PFSK-1 (cell line): ENCODE results near the gene KCNJ16.
A peak's percentile ranks its signal among the peaks of the same experiment; 100 is the strongest.

Experiments
- FOXP2 ChIP-seq: optimal IDR thresholded peaks from 2 replicates; pipeline ENCODE3; 2011; ENCODE audit warnings: borderline replicate concordance, control low read depth, inconsistent platforms; ENCODE audit not compliant: insufficient read depth; ENCODE audit errors: extremely low read length, extremely low read depth
- POLR2AphosphoS5 ChIP-seq: IDR thresholded peaks from 2 replicates; pipeline ENCODE4 v1.6.1; 2012; ENCODE audit warnings: low read depth, mild to moderate bottlenecking, control low read depth, low read length, moderate library complexity
- REST ChIP-seq, 2 experiments: IDR thresholded peaks; 2 replicates each; pipeline versions ENCODE4 v1.6.1 to v1.8.0; 2011 to 2012; ENCODE audit warnings: low read depth in 2 of 2, low read length in 2 of 2, control low read depth in 1 of 2, inconsistent platforms in 1 of 2, mild to moderate bottlenecking in 1 of 2, moderate library complexity in 1 of 2; ENCODE audit not compliant: insufficient read depth in 1 of 2
- SIN3A ChIP-seq: IDR thresholded peaks from 2 replicates; pipeline ENCODE4 v1.6.1; 2012; ENCODE audit warnings: mild to moderate bottlenecking, low read length, moderate library complexity, borderline replicate concordance; ENCODE audit not compliant: insufficient read depth
- TAF1 ChIP-seq: IDR thresholded peaks from 2 replicates; pipeline ENCODE4 v1.6.1; 2012; ENCODE audit warnings: low read length, control low read depth, borderline replicate concordance; ENCODE audit not compliant: insufficient read depth

GRCh38 chr17:70137451-70138230 lies 62.6 kb downstream of the KCNJ16 start:
- TF ChIP-seq SIN3A (no peak; the same call in 1 of the 2 replicates), TAF1 (0 out of 2 replicates have a peak, but pooled peaks have one; percentile 52), POLR2AphosphoS5 (peak; percentile 45; the same call in 1 of the 2 replicates), REST (IDR thresholded peaks at IDR 0.05; ENCODE audit: insufficient read depth in 1 of 2, low read depth in 2 of 2, low read length in 2 of 2) (no peak), FOXP2 (no peak)
